BJ (cell line): ENCODE measurements around the gene EBI3. TPM values are rescaled to one million over a fixed set of nuclear protein-coding genes. Genes with fewer than 3 reads are reported as not detected.

Experiments
- CTCF ChIA-PET: fragments of 350-600 bp; formaldehyde crosslinking; extraction: SDS; loops from one replicate; lab custom pipeline; 2021; ENCODE audit warnings: antibody characterized with exemption, inconsistent platforms; lab: Yijun Ruan, JAX
- POLR2A ChIA-PET: fragments of 300-600 bp; sonication (Branson Sonifier 250); formaldehyde crosslinking; extraction: SDS; loops from one replicate; lab custom pipeline; 2021; ENCODE audit warnings: antibody characterized with exemption; lab: Charles Lee
- DNase-seq: peaks from one replicate; pipeline ENCODE4 v3.0.0-alpha.2; 2011; ENCODE audit warnings: low read depth
- H3K27me3 ChIP-seq: 2 replicates; pipeline ENCODE4 v1.6.0; 2011; ENCODE audit warnings: low read length; ENCODE audit not compliant: control insufficient read depth, insufficient read depth
- H3K36me3 ChIP-seq: 2 replicates; pipeline ENCODE4 v1.5.1; 2011; ENCODE audit warnings: low read length; ENCODE audit not compliant: control insufficient read depth, insufficient read depth
- H3K4me3 ChIP-seq: 2 replicates; pipeline ENCODE4 v1.5.1; 2011; ENCODE audit warnings: low read depth, mild to moderate bottlenecking, control low read depth, low read length
- CTCF ChIP-seq: IDR thresholded peaks from 2 replicates; pipeline ENCODE4 v1.5.1; 2011; ENCODE audit warnings: low read depth, mild to moderate bottlenecking, control low read depth, inconsistent platforms, low read length, moderate library complexity; ENCODE audit not compliant: insufficient read depth
- polyA plus RNA-seq: library from polyadenylated mRNA; depleted of rRNA; stranded (reverse); fragments of >200 nt; gene quantifications from 2 replicates; pipeline ENCODE4 v1.2.3, GENCODE V29; 2011

EBI3 gene
- polyA plus RNA-seq, 1 experiment = 1.2 TPM

DNA sequence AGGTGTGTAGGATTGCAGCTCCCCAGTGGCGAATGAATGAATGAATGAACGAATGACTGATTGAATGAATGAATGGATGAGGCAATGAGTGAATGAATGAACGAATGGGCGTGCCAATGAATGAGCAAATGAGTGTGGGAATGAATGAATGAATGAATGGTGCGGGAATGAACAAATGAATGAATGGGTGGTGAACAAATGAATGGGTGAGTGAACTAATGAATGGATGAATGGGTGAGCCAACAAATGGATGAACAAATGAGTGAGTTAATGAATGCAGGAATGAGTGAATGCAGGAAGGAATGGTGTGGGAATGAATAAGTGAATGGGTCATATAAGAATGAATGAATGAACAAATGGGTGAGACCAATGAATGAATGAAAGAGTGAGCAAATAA lies 32.1 kb upstream of the EBI3 start:
- Histone ChIP-seq H3K27me3 (peaks cover 4% of the 10 kb centered on the region), H3K36me3 (no peaks in the 10 kb centered on the region), H3K4me3 (no peak overlapping the region)
- DNase-seq = no peak
- ChIA-PET POLR2A (no interaction called here), CTCF (interaction anchor here (0.8 to 1.6 kb wide), 2 partner anchors 11 to 57 kb away, joined by 3 to 5 read pairs; no protein-coding TSS in a partner anchor)
- no peak for TF ChIP-seq CTCF

DNA sequence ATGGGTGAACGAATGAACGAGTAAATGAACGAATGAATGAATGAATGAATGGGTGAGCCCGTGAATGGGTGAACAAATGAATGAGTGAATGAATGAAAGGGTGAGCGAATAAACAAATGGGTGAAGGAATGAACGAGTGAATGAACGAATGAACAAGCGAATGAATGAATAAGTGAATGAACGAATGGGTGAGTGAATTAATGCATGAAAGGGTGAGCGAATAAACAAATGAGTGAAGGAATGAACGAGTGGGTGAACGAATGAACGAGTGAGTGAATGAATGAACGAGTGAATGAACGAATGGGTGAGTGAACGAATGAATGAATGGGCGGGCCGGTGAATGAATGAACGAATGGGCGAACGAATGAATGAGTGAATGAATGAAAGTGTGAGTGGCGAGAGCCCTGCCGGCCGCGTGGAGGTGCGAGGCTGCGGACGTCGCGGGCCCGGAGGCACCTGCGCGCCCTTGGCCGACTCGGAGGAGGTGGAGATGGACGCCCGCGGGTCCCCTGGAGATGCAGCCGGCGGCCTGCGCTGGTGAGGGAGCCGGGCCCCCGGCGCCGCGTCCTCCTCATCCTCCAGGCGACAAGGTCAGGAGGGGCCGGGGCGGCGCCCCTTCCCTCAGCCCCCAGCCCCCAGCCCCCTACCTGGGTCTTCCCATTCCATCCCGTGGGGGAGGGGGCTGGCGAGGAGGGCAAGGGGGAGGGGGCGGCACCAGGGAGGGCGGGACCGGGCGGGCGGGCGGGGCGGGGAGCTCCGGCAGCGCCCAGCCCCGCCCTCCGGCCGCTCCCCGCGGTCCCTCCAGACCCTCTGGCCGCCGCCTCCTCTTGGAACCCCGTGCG lies 31.5 kb upstream of the EBI3 start:
- no peak for TF ChIP-seq CTCF
- DNase-seq = no peak
- H3K27me3 ChIP-seq = peaks cover 4% of the 10 kb centered on the region
- ChIA-PET POLR2A (no interaction called here), CTCF (interaction anchor here (0.7 to 1.4 kb wide), 3 partner anchors 10 to 58 kb away, joined by 3 to 4 read pairs (median 3); no protein-coding TSS in a partner anchor)
- H3K36me3 ChIP-seq = no peaks in the 10 kb centered on the region
- H3K4me3 ChIP-seq = no peak overlapping the region

DNA sequence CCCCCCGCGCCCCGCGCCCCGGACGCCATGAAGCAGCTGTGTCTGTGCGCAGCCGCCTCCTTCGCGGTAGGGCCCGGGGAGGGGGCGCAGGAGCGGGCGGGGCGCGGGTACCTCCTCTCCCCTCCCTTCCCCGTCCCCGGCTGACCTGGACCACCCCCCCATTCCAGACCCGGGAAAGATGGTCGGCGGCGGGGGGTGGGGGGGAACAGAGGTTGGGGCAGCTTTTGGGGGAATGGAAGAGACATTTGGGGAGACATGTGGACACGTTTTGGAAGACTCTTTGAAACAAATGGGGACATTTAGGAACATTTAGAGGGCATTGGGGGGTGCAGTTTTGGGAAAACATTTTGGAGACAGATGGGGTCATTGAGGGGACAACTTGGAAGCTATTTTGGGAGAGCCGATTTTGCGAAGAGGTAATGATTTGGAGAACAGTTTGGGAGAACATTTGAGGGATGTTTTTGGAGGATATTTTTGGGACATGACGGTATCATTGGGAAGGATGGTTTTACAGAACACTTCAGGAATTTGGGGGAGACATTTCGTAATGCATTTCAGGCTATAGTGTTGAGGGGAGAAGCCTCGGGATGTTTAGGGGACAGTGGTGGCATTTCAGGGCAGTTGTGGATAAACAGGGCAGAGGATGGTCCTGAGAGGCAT lies 30.7 kb upstream of the EBI3 start:
- CTCF ChIA-PET = interaction anchor here (0.7 to 1.4 kb wide), 2 partner anchors 9 to 58 kb away, joined by 3 to 4 read pairs; no protein-coding TSS in a partner anchor
- POLR2A ChIA-PET = no interaction called here
- H3K36me3 ChIP-seq = no peaks in the 10 kb centered on the region

GRCh38 chr19:4199699-4200293 lies 29.5 kb upstream of the EBI3 start:
- Histone ChIP-seq H3K36me3 (no peaks in the 10 kb centered on the region), H3K27me3 (peaks cover 4% of the 10 kb centered on the region), H3K4me3 (no peak overlapping the region)
- CTCF ChIA-PET = interaction anchor here (1.0 to 3.3 kb wide), 3 partner anchors 8 to 378 kb away, joined by 4 to 19 read pairs (median 4); no protein-coding TSS in a partner anchor
- TF ChIP-seq CTCF = no peak
- POLR2A ChIA-PET = no interaction called here
- DNase-seq = no peak

More for the DNA sequence above, 30.7 kb upstream of the EBI3 start:
- H3K4me3 ChIP-seq = no peak overlapping the region
- DNase-seq = no peak
- peaks cover 4% of the 10 kb centered on the region for H3K27me3 ChIP-seq
- no peak for TF ChIP-seq CTCF
